IPS-11a (cell line): ENCODE measurements around the gene MEGF6.
A peak's percentile ranks its signal among the peaks of the same experiment; 100 is the strongest.

Source experiments
- H3K4me3 ChIP-seq: one replicate; pipeline ENCODE4 v1.5.1; 2013; ENCODE audit warnings: low read depth, low read length, control low read depth

The MEGF6 gene

GRCh38 chr1:3463891-3464648 lies 147.2 kb downstream of the MEGF6 start:
- H3K4me3 ChIP-seq: no peak overlapping the region

GRCh38 chr1:3463408-3463863 lies 147.9 kb downstream of the MEGF6 start:
- H3K4me3 ChIP-seq: no peak overlapping the region

GRCh38 chr1:3463013-3463385 lies 148.3 kb downstream of the MEGF6 start:
- H3K4me3 ChIP-seq: no peak overlapping the region

- no peak overlapping the region for H3K4me3 ChIP-seq
Measured at GRCh38 chr1:3462356-3463012, 148.8 kb downstream of the MEGF6 start.

DNA sequence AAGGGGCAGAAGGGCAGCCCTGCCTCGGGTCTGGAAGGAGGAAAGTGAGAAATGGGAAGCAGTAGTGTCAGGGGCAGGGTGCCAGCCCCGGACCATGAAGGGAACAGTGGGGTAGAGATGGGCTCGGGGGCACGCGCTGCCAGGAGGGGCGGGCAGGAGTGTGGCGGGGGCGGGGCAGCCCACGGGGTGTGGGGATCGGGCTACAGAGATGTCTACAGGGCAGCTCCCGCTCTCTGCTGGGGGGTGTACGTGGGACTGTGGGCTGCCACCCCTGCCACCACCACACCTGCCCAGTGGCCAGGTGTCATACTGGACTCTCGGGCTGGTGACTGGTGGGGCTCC lies 149.4 kb downstream of the MEGF6 start:
- H3K4me3 ChIP-seq: no peak overlapping the region

DNA sequence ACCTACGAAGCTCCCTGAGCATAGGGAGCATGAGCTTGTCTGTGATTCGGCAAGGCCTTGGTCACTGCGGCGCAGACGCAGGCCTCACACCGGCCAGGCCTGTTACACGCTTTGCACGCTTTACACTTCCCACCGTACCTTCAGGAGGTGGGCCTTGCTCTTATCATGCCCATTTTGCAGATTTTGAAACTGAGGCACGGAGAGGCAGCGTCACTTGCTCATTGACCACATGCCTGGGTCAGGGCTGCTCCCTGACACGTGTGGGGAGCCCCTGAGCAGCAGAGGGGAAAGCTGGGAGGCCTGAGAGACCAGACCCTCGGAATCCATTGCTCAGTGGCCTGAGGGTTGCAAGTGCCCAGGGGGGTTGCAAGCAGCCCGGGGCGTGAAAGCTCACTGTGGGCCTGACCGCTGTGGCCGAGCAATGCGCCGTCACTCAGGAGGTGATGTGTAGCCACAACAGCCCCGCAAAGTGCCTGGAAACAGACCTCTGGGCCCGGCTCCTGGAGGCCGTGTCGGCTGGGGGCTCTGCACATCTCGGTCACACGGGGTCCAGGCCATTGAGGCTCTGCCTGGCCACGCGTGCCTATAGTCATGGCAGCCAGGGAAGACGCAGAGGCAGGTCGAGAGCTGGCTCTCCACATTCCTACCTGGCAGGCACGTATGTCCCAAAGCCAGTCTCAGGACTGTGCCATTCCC lies 149.9 kb downstream of the MEGF6 start:
- H3K4me3 ChIP-seq: no peak overlapping the region

DNA sequence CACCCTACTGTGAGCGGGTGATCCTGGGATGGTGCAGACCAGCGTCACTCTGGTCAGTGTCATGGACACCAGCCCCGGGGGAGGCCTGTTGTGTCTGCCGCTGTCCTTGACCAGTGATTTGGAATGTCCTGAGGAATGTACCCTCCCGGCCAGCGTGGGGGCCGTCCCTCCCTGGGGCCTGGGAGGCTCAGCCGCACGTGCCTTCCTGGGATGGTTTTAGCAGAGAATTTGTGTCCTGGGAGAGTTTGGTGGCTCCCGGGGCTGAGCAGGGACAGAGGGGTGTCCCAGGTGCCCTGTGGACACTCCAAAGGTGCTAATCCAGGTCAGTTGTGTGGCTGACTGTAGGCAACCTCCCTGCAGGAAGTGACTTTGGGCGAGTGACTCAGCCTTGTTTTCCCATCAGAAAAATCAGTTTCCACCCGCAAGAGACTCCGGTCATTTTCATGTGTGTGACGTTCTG lies 150.6 kb downstream of the MEGF6 start:
- no peak overlapping the region for H3K4me3 ChIP-seq

- no peak overlapping the region for H3K4me3 ChIP-seq
Measured at GRCh38 chr1:3459940-3460671, 151.2 kb downstream of the MEGF6 start.

DNA sequence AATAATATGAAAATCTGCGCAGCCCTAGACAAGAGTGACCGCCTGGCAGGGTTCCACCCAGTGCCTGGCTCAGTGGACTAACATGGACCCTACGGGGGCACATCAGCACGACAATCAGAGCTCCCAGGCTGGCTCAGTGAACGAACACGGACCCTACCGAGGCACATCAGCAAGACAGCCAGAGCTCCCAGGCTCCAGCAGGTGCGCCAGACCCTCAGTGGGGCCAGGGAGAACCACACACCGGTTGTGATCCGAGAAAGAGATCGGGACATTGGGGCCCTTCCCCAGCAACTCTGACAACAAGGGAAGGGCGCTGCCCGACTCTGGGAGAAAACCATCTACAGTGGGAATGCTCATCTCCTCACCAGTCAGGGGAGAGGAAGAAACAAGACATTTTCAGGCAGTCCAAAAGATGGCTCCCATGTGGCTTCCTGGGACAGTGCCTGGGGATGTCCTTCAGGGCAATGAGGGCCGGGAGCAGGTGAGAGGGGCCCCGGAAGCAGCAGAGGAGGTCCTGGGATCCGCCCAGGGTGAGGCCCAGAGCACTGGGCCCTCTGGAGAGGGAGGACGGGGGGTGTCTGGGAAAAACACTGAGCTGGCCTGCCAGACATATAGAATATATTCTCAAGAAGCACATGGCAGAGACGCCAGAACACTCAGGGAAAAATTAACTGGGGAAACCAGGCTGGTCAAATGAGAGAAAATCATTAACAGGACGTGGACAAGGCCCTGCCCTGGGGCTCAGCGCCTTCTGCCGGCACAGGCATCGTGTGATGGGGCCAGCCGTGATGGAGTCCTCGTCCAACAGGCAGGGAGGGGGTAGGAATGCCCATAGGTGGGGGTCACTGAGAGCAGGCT lies 152.0 kb downstream of the MEGF6 start:
- no peak overlapping the region for H3K4me3 ChIP-seq

GRCh38 chr1:3457910-3458883 lies 153.1 kb downstream of the MEGF6 start:
- H3K4me3 ChIP-seq: no peak overlapping the region

GRCh38 chr1:3456964-3457909 lies 154.1 kb downstream of the MEGF6 start:
- no peak overlapping the region for H3K4me3 ChIP-seq

DNA sequence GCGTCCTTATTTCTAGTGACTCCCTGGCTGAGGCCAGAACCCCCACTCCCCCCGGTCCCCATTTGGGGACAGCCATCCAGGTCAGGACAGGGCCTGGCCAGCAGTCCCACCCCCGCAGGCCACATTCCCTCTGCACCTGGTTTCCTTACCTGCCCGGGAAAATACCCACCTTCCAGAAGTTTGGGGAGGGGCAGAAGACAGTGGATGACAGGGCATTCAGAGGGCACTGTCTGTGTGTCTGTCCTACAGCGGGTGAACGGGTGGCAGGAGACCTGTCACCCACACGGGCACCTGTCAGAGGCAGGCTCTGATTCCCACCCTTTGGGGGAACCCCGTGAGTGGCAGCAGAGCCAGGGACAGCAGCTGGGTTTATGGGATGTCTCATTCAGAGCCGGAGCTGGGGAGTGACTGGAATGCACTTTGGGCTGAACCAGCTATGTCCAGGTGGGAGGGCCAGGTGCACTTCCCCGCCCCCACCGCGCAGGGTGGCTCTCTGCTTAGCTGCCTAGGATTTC lies 154.8 kb downstream of the MEGF6 start:
- no peak overlapping the region for H3K4me3 ChIP-seq

- peak overlapping the region; percentile 56 for H3K4me3 ChIP-seq
Measured at GRCh38 chr1:3455670-3456448, 155.4 kb downstream of the MEGF6 start.

- peak overlapping the region; percentile 56 for H3K4me3 ChIP-seq
Measured at GRCh38 chr1:3454811-3455618, 156.3 kb downstream of the MEGF6 start.

DNA sequence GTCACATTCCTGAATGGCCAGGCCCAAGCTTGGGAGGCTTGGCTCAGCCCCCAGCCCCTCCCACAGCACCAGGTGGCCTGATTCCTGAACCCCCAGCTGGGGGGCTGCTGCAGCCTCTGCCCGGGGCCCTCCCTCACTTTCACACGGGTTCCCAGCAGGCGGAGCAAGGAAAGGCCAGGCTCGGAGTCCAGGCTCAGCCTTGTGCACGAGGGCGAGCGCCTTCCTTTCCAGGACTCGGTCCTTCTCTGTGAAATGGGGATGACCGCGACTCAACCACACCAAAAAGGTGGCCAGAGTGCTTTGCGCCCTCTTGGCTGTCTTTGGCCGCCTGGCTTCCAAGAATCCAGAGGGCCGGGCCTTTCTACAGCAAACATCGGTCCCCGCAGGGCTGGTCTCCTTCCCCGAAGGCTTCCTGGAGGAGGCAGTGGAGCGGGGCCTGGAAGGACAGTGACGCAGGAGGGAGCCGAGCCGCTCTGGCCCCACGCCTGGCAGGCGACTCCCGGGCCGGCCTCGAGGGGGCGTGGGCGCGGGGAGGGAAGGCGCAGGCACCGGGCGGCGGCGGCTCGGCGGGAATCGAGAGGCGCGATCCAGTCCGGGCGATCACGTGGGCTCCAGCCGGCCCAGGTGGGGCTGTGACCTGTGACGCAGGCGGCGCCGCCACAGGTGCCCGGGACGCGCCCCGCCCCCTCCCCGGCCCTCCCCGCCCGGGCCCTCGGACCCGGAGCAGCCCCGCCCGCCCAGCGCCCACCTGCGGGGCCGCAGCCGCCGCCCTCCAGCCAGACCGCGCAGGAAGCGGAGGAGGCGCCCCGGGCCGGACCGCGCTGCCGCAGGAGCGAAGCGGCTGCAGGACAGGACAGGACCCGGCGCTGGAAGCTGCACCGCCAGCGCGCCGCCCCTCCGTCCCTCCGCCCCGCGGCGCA lies 157.2 kb downstream of the MEGF6 start, which contains the start of gene ARHGEF16:
TSS of gene ARHGEF16 (plus strand) at position 775 of the 920 bp plus-strand sequence. CDS start 8,420 bp downstream, outside the sequence.
- H3K4me3 ChIP-seq: peak within 1 kb of the TSS; percentile 56
